Hepatocyte (in vitro differentiated cells): ENCODE results near the gene FGR. TPM values are rescaled to one million over a fixed set of nuclear protein-coding genes. Genes with fewer than 3 reads are reported as not detected.
A peak's percentile ranks its signal among the peaks of the same experiment; 100 is the strongest.

Source experiments
- DNase-seq: peaks from one replicate; pipeline ENCODE4 v3.0.0-alpha.2; 2016; ENCODE audit warnings: low spot score
- H2AFZ ChIP-seq: fragments of 200-600 bp; sonication (generic); 2 replicates; pipeline ENCODE4 v1.6.0; 2016; ENCODE audit warnings: antibody characterized with exemption, mild to moderate bottlenecking
- H3K27ac ChIP-seq: fragments of 200-600 bp; sonication (generic); 2 replicates; pipeline ENCODE4 v1.5.1; 2016; ENCODE audit warnings: mild to moderate bottlenecking
- H3K27me3 ChIP-seq: fragments of 200-600 bp; sonication (generic); 2 replicates; pipeline ENCODE4 v1.6.1; 2016
- H3K36me3 ChIP-seq: fragments of 200-600 bp; sonication (generic); replicated peaks from 2 replicates; pipeline ENCODE4 v1.5.1; 2016; ENCODE audit warnings: low read depth; ENCODE audit not compliant: insufficient read depth
- H3K4me1 ChIP-seq: fragments of 200-600 bp; sonication (generic); 2 replicates; pipeline ENCODE4 v1.5.1; 2016; ENCODE audit warnings: mild to moderate bottlenecking, moderate library complexity; ENCODE audit not compliant: insufficient read depth
- H3K4me2 ChIP-seq: fragments of 200-600 bp; sonication (generic); 2 replicates; pipeline ENCODE4 v1.6.0; 2016
- H3K4me3 ChIP-seq: fragments of 200-600 bp; sonication (generic); 2 replicates; pipeline ENCODE4 v1.5.1; 2016; ENCODE audit warnings: mild to moderate bottlenecking
- H3K79me2 ChIP-seq: fragments of 200-600 bp; sonication (generic); 2 replicates; pipeline ENCODE4 v1.6.0; 2017; ENCODE audit warnings: mild to moderate bottlenecking
- H3K9me2 ChIP-seq: fragments of 200-600 bp; sonication (generic); replicated peaks from 2 replicates; pipeline ENCODE4 v1.6.0; 2017; ENCODE audit warnings: mild to moderate bottlenecking; ENCODE audit not compliant: insufficient read depth
- H3K9me3 ChIP-seq: fragments of 200-600 bp; sonication (generic); 2 replicates; pipeline ENCODE4 v1.5.1; 2016; ENCODE audit warnings: low read depth, mild to moderate bottlenecking
- H4K20me1 ChIP-seq: fragments of 200-600 bp; sonication (generic); 2 replicates; pipeline ENCODE4 v1.6.0; 2016; ENCODE audit warnings: mild to moderate bottlenecking; ENCODE audit not compliant: insufficient read depth, poor library complexity, severe bottlenecking
- EZH2 ChIP-seq: fragments of 200-600 bp; sonication (generic); IDR thresholded peaks from 2 replicates; pipeline ENCODE4 v1.6.1; 2016; ENCODE audit warnings: antibody characterized with exemption, mild to moderate bottlenecking, borderline replicate concordance
- EZH2phosphoT487 ChIP-seq: fragments of 200-600 bp; sonication (generic); IDR thresholded peaks from one replicate; pipeline ENCODE4 v1.6.1; 2018; ENCODE audit warnings: antibody characterized with exemption, mild to moderate bottlenecking, low read depth, moderate library complexity; ENCODE audit not compliant: unreplicated experiment, severe bottlenecking
- WGBS: methylation state at CpG from one replicate; pipeline ENCODE4 v1.1.6; 2016; ENCODE audit warnings: low lambda C conversion rate; ENCODE audit errors: missing lambda C conversion rate; 5-methylcytosine and 5-hydroxymethylcytosine counted together
- polyA plus RNA-seq: library from polyadenylated mRNA; unstranded; fragments of >200 nt; fragmentation: Nextera tagmentation; extraction: Ambion mirVana; gene quantifications from 2 replicates; pipeline ENCODE4 v1.2.1, GENCODE V29; 2016
- small RNA-seq: library from RNA; depleted of rRNA; stranded (forward); fragments of <200 nt; gene quantifications from one replicate; pipeline ENCODE3, GENCODE V24; 2014
- total RNA-seq: library from RNA; depleted of rRNA; stranded (reverse); fragments of >200 nt; gene quantifications from 2 replicates; pipeline ENCODE4 v1.2.3, GENCODE V29; 2014
- TF ChIP-seq, protein P1 (sequence below): fragments of 200-600 bp; sonication (generic); IDR thresholded peaks from 2 replicates; pipeline ENCODE4 v1.5.1; 2016; ENCODE audit warnings: antibody characterized with exemption, mild to moderate bottlenecking; ENCODE audit not compliant: poor library complexity

Gene FGR
- total and polyA plus RNA-seq, 2 experiments from 2014 or later, result 0.28 to 0.73 TPM

GRCh38 chr1:27563341-27563590, 71.7 kb downstream of the FGR start:
- Histone ChIP-seq H2AFZ (no peak overlapping the region), H3K9me3 (no peaks in the 10 kb centered on the region), H3K4me1 (peaks cover 98% of the 10 kb centered on the region), H3K9me2 (no peaks in the 10 kb centered on the region), H4K20me1 (peaks cover 31% of the 10 kb centered on the region), H3K4me3 (no peak overlapping the region), H3K4me2 (peak overlapping the region; percentile 57), H3K27ac (peak overlapping the region; percentile 94), H3K36me3 (no peaks in the 10 kb centered on the region), H3K27me3 (no peaks in the 10 kb centered on the region), H3K79me2 (peaks cover 96% of the 10 kb centered on the region)
- WGBS, result 68% methylated on average over 4 of the region's 4 CpGs
- no peak for DNase-seq
- TF ChIP-seq, protein P1, sequence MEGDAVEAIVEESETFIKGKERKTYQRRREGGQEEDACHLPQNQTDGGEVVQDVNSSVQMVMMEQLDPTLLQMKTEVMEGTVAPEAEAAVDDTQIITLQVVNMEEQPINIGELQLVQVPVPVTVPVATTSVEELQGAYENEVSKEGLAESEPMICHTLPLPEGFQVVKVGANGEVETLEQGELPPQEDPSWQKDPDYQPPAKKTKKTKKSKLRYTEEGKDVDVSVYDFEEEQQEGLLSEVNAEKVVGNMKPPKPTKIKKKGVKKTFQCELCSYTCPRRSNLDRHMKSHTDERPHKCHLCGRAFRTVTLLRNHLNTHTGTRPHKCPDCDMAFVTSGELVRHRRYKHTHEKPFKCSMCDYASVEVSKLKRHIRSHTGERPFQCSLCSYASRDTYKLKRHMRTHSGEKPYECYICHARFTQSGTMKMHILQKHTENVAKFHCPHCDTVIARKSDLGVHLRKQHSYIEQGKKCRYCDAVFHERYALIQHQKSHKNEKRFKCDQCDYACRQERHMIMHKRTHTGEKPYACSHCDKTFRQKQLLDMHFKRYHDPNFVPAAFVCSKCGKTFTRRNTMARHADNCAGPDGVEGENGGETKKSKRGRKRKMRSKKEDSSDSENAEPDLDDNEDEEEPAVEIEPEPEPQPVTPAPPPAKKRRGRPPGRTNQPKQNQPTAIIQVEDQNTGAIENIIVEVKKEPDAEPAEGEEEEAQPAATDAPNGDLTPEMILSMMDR, result no peak
- TF ChIP-seq EZH2phosphoT487, result no peak

DNA sequence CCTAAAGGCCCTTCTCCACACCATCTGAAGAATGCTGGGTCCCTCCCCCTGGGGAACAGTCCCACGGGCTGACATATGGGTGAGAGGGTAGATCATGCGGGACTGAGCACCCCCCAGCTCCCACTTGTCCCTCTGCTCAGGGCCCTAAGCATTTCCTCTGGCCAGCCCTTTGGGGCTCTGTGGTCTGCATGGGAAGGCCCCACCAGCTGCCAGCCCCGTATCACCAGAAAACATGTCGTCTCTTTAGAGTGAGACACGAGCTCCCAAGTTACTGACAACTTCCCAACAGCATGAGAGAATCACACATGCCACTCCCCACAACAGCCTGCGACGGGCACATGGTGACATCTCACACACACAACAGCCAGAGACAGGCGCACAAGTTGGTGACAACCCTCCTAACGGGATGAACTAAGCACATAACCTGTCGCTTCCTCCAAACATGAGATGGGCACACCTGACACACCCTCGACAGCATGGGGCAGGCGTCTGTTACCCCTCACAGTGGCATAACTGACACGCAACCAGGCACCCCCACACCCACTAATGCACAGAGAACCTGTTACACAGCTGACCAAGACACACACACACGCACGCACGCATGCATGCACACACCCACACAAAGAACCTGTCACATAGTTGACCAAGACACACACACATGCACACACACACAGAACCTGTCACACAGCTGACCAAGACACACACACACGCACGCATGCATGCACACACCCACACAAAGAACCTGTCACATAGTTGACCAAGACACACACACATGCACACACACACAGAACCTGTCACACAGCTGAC, 72.2 kb downstream of the FGR start:
- H3K27ac ChIP-seq, result peak overlapping the region; percentile 94

More for the DNA sequence above, 72.2 kb downstream of the FGR start:
- peaks cover 99% of the 10 kb centered on the region for H3K4me1 ChIP-seq
- H4K20me1 ChIP-seq, result peaks cover 27% of the 10 kb centered on the region
- H3K9me3 ChIP-seq, result no peaks in the 10 kb centered on the region
- TF ChIP-seq EZH2, result no peak
- no peak for TF ChIP-seq EZH2phosphoT487
- TF ChIP-seq, protein P1, result no peak
- H3K36me3 ChIP-seq, result no peaks in the 10 kb centered on the region
- H3K79me2 ChIP-seq, result peaks cover 93% of the 10 kb centered on the region
- no peaks in the 10 kb centered on the region for H3K27me3 ChIP-seq
- DNase-seq, result peak; percentile 7
- H3K4me3 ChIP-seq, result no peak overlapping the region
- peak overlapping the region; percentile 65 for H3K4me2 ChIP-seq
- no peak overlapping the region for H2AFZ ChIP-seq
- H3K9me2 ChIP-seq, result no peaks in the 10 kb centered on the region
- 74% methylated on average over 18 of the region's 18 CpGs for WGBS

Small RNAs within 50 kb of the gene (small RNA-seq; reads per million reads assigned to genes)
- gene AL031729.1, result not detected
- gene RNU6-949P, result not detected

Other genes with a start within 250 kb of the FGR start
- gene GPR3, start 242.6 kb downstream of the FGR start, total RNA-seq, result 0.32 and 0.47 TPM in 2 replicates
- gene GPR3, start 242.6 kb downstream of the FGR start, polyA plus RNA-seq, result 1.5 and 2.2 TPM in 2 replicates
- gene WASF2, start 145.0 kb downstream of the FGR start, total RNA-seq, result 25.2 and 28.5 TPM in 2 replicates
- gene WASF2, start 145.0 kb downstream of the FGR start, polyA plus RNA-seq, result 45.6 and 61.1 TPM in 2 replicates
- 6.7 and 13.3 TPM in 2 replicates for gene AHDC1, start 31.0 kb downstream of the FGR start, total RNA-seq
- 12.2 and 14.4 TPM in 2 replicates for gene AHDC1, start 31.0 kb downstream of the FGR start, polyA plus RNA-seq
- gene IFI6, start 37.0 kb upstream of the FGR start, total RNA-seq, result 94.3 and 114 TPM in 2 replicates
- 194 and 230 TPM in 2 replicates for gene IFI6, start 37.0 kb upstream of the FGR start, polyA plus RNA-seq
- gene FAM76A, start 90.8 kb upstream of the FGR start, total RNA-seq, result 9.8 and 12.2 TPM in 2 replicates
- gene FAM76A, start 90.8 kb upstream of the FGR start, polyA plus RNA-seq, result 1.8 and 3.5 TPM in 2 replicates
- gene STX12, start 138.0 kb upstream of the FGR start, total RNA-seq, result 73.2 and 84.0 TPM in 2 replicates
- 55.0 and 58.9 TPM in 2 replicates for gene STX12, start 138.0 kb upstream of the FGR start, polyA plus RNA-seq
- gene PPP1R8, start 195.6 kb upstream of the FGR start, total RNA-seq, result 38.7 and 42.8 TPM in 2 replicates
- gene PPP1R8, start 195.6 kb upstream of the FGR start, polyA plus RNA-seq, result 9.3 and 13.0 TPM in 2 replicates
- 0.24 and 1.2 TPM in 2 replicates for gene THEMIS2, start 237.4 kb upstream of the FGR start, total RNA-seq
- gene THEMIS2, start 237.4 kb upstream of the FGR start, polyA plus RNA-seq, result 1.1 TPM in 1 of 2 replicates, not detected in the other